ENCODE data around the gene HIVEP3. TPM values are rescaled to one million over a fixed set of nuclear protein-coding genes. Genes with fewer than 3 reads are reported as not detected.

Gene HIVEP3
- total RNA-seq, 3 donors from 2014 or later = 4.9 to 6.5 (median 6.1) TPM

GRCh38 chr1:41915786-41916571, 2.7 kb downstream of the HIVEP3 start:
- H3K9me3 ChIP-seq = no peaks in the 10 kb centered on the region
- ATAC-seq (peak; percentile 54), DNase-seq (peak in 1 of 3 donors; percentile 75)
- H3K4me3 ChIP-seq = no peak overlapping the region
- peaks cover 13% of the 10 kb centered on the region for H3K4me1 ChIP-seq (ENCODE audit: low read depth)
- intact Hi-C loops (cut with DNase I, micrococcal nuclease) = no loop called here
- H3K36me3 ChIP-seq (ENCODE audit: low read depth) = no peaks in the 10 kb centered on the region
- TF ChIP-seq, protein P1, sequence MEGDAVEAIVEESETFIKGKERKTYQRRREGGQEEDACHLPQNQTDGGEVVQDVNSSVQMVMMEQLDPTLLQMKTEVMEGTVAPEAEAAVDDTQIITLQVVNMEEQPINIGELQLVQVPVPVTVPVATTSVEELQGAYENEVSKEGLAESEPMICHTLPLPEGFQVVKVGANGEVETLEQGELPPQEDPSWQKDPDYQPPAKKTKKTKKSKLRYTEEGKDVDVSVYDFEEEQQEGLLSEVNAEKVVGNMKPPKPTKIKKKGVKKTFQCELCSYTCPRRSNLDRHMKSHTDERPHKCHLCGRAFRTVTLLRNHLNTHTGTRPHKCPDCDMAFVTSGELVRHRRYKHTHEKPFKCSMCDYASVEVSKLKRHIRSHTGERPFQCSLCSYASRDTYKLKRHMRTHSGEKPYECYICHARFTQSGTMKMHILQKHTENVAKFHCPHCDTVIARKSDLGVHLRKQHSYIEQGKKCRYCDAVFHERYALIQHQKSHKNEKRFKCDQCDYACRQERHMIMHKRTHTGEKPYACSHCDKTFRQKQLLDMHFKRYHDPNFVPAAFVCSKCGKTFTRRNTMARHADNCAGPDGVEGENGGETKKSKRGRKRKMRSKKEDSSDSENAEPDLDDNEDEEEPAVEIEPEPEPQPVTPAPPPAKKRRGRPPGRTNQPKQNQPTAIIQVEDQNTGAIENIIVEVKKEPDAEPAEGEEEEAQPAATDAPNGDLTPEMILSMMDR (IDR thresholded peaks at IDR 0.05) = no peak

- peaks cover 13% of the 10 kb centered on the region for H3K4me1 ChIP-seq (ENCODE audit: low read depth)
- ATAC-seq (peak; percentile 47), DNase-seq (no peak)
- no peaks in the 10 kb centered on the region for H3K36me3 ChIP-seq (ENCODE audit: low read depth)
- intact Hi-C loops (cut with DNase I, micrococcal nuclease) = no loop called here
- H3K4me3 ChIP-seq = no peak overlapping the region
- no peaks in the 10 kb centered on the region for H3K9me3 ChIP-seq
- TF ChIP-seq, protein P1 (IDR thresholded peaks at IDR 0.05) = no peak
Measured at GRCh38 chr1:41914516-41914915, 4.2 kb downstream of the HIVEP3 start.

GRCh38 chr1:41913014-41913413, 5.7 kb downstream of the HIVEP3 start:
- TF ChIP-seq, protein P1 (IDR thresholded peaks at IDR 0.05) = no peak
- Histone ChIP-seq H3K9me3 (no peaks in the 10 kb centered on the region), H3K36me3 (ENCODE audit: low read depth) (no peaks in the 10 kb centered on the region), H3K4me3 (no peak overlapping the region), H3K4me1 (ENCODE audit: low read depth) (peaks cover 11% of the 10 kb centered on the region)
- ATAC-seq = no peak
- DNase-seq = no peak
- intact Hi-C loops (cut with DNase I, micrococcal nuclease) = no loop called here

- intact Hi-C loops (cut with DNase I, micrococcal nuclease) = no loop called here
- TF ChIP-seq, protein P1 (IDR thresholded peaks at IDR 0.05) = no peak
- DNase-seq = no peak
- Histone ChIP-seq H3K36me3 (ENCODE audit: low read depth) (no peaks in the 10 kb centered on the region), H3K4me1 (ENCODE audit: low read depth) (no peaks in the 10 kb centered on the region), H3K4me3 (no peak overlapping the region), H3K9me3 (no peaks in the 10 kb centered on the region)
- ATAC-seq = no peak
Measured at GRCh38 chr1:41908288-41908895, 10.3 kb downstream of the HIVEP3 start.

DNA sequence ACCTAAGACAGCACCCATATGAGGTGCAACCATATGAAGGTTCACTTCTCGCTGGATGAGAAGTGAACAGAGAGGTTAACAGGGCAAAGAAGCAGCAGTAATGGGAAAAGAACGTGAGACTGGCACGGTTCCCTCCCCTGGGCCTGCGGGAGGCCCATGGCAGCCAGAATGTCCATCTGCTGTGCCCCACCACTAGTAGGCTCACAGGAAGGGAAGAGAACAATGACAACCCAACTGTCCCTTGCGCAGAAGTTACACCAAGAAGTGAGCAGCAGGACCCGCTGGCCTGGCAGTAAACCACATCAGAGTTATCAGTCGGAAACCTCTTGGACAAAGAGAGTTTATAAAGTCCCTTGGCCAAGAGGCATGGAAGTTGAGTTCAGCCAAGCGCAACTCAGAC, 11.3 kb downstream of the HIVEP3 start:
- Histone ChIP-seq H3K4me1 (ENCODE audit: low read depth) (no peaks in the 10 kb centered on the region), H3K36me3 (ENCODE audit: low read depth) (no peaks in the 10 kb centered on the region)
- intact Hi-C loops (cut with DNase I, micrococcal nuclease) = no loop called here

More for the DNA sequence above, 11.3 kb downstream of the HIVEP3 start:
- H3K4me3 ChIP-seq = no peak overlapping the region
- no peak for DNase-seq
- TF ChIP-seq, protein P1 (IDR thresholded peaks at IDR 0.05) = no peak
- no peaks in the 10 kb centered on the region for H3K9me3 ChIP-seq
- no peak for ATAC-seq

Measured in mucosa of descending colon (tissue), 3 donors.